GM18861 (cell line): ENCODE data around the gene OR2AG1.
A peak's percentile ranks its signal among the peaks of the same experiment; 100 is the strongest.

Source experiments
- ATAC-seq: cut with Tn5 transposase; IDR thresholded peaks from one replicate; pipeline ENCODE4 v1.9.1; 2021; ENCODE audit not compliant: unreplicated experiment

The OR2AG1 gene

GRCh38 chr11:6782720-6783119 lies at the start of gene OR2AG1:
Gene OR2AG1 (plus strand): TSS chr11:6783020. CDS start chr11:6785038, 2,018 bp downstream.
- no peak for ATAC-seq

GRCh38 chr11:6733326-6734275 lies 49.2 kb upstream of the OR2AG1 start:
- no peak for ATAC-seq

- ATAC-seq = no peak
These were observed 48.2 kb upstream of the OR2AG1 start for GRCh38 chr11:6734616-6735015.

- no peak for ATAC-seq
These were observed 47.5 kb upstream of the OR2AG1 start for GRCh38 chr11:6735306-6735705.

- no peak for ATAC-seq
These were observed 46.2 kb upstream of the OR2AG1 start for GRCh38 chr11:6736495-6737121.

GRCh38 chr11:6737872-6738466 lies 44.9 kb upstream of the OR2AG1 start:
- ATAC-seq = peak; percentile 88

GRCh38 chr11:6738590-6738989 lies 44.2 kb upstream of the OR2AG1 start:
- ATAC-seq = no peak

GRCh38 chr11:6742260-6742659 lies 40.6 kb upstream of the OR2AG1 start:
- no peak for ATAC-seq

GRCh38 chr11:6745018-6745417 lies 37.8 kb upstream of the OR2AG1 start:
- no peak for ATAC-seq

- ATAC-seq = peak; percentile 75
These were observed 37.3 kb upstream of the OR2AG1 start for GRCh38 chr11:6745465-6746015.

GRCh38 chr11:6746086-6746618 lies 36.7 kb upstream of the OR2AG1 start:
- ATAC-seq = peak; percentile 87

- no peak for ATAC-seq
These were observed 36.2 kb upstream of the OR2AG1 start for GRCh38 chr11:6746626-6747025.

GRCh38 chr11:6747097-6747668 lies 35.6 kb upstream of the OR2AG1 start:
- no peak for ATAC-seq

- no peak for ATAC-seq
These were observed 27.4 kb upstream of the OR2AG1 start for GRCh38 chr11:6755303-6755952.

- ATAC-seq = no peak
These were observed 26.9 kb upstream of the OR2AG1 start for GRCh38 chr11:6755953-6756347.

GRCh38 chr11:6757373-6757967 lies 25.4 kb upstream of the OR2AG1 start:
- no peak for ATAC-seq

- ATAC-seq = peak; percentile 76
These were observed 10.6 kb upstream of the OR2AG1 start, which contains the start of gene OR2AG2 for GRCh38 chr11:6771926-6772893. Gene OR2AG2 (minus strand): TSS chr11:6771976. CDS start chr11:6768957, 3,019 bp downstream.

- ATAC-seq = no peak
These were observed 4.3 kb upstream of the OR2AG1 start for GRCh38 chr11:6778518-6778917.

GRCh38 chr11:6780829-6781228 lies 2.0 kb upstream of the OR2AG1 start:
- ATAC-seq = no peak
